H1 (cell line): Measurements from ENCODE around the gene PCDHAC1. TPM values are rescaled to one million over a fixed set of nuclear protein-coding genes. Genes with fewer than 3 reads are reported as not detected.
A peak's percentile ranks its signal among the peaks of the same experiment; 100 is the strongest.

ENCODE experiments used
- ASH2L ChIP-seq: fragments of 200-600, 300-600 bp; sonication (generic); IDR thresholded peaks from one replicate; pipeline ENCODE4 v1.7.1; 2017; ENCODE audit warnings: low read length
- CBX8 ChIP-seq: fragments of 300-800, 300-1000 bp; sonication (generic); IDR thresholded peaks from 2 replicates; pipeline ENCODE4 v1.7.1; 2016; ENCODE audit warnings: low read depth, low read length, borderline replicate concordance
- CREB1 ChIP-seq: IDR thresholded peaks from 2 replicates; pipeline ENCODE4 v1.6.1; 2012; ENCODE audit warnings: inconsistent platforms
- HDAC2 ChIP-seq, 2 experiments: fragments of 300-600 bp in 1 of 2; sonication (generic) in 1 of 2; IDR thresholded peaks; 2 replicates each; pipeline ENCODE4 v1.6.1; 2011 to 2012; ENCODE audit warnings: low read depth in 2 of 2, low read length in 2 of 2, mild to moderate bottlenecking in 2 of 2, moderate library complexity in 2 of 2, borderline replicate concordance in 1 of 2, inconsistent platforms in 1 of 2
- NRF1 ChIP-seq: IDR thresholded peaks from 2 replicates; pipeline ENCODE4 v1.6.1; 2011; ENCODE audit warnings: mild to moderate bottlenecking, low read depth, low read length, improper control_type of control experiment
- POU5F1 ChIP-seq: IDR thresholded peaks from 2 replicates; pipeline ENCODE4 v1.6.1; 2011; ENCODE audit warnings: low read depth, mild to moderate bottlenecking, low read length, moderate library complexity
- RAD21 ChIP-seq, 2 experiments: IDR thresholded peaks in 1 of 2; conservative IDR thresholded peaks in 1 of 2; 2 replicates each; pipeline ENCODE4 v1.6.1; 2011; ENCODE audit warnings: low read depth in 2 of 2, low read length in 2 of 2, improper control_type of control experiment in 1 of 2, inconsistent platforms in 1 of 2, mild to moderate bottlenecking in 1 of 2, moderate library complexity in 1 of 2
- RBBP5 ChIP-seq: IDR thresholded peaks from 2 replicates; pipeline ENCODE4 v1.7.1; 2012; ENCODE audit warnings: low read depth, mild to moderate bottlenecking, inconsistent platforms, low read length, moderate library complexity, borderline replicate concordance
- SAP30 ChIP-seq: fragments of 300-600 bp; sonication (generic); IDR thresholded peaks from 2 replicates; pipeline ENCODE4 v1.7.1; 2012; ENCODE audit warnings: low read length, moderate library complexity, mild to moderate bottlenecking, inconsistent platforms; ENCODE audit not compliant: insufficient read depth, insufficient replicate concordance
- SIN3A ChIP-seq, 2 experiments: IDR thresholded peaks in 1 of 2; conservative IDR thresholded peaks in 1 of 2; 2 replicates each; pipeline ENCODE4 v1.6.1; 2011 to 2012; ENCODE audit warnings: low read length in 2 of 2, improper control_type of control experiment in 1 of 2, low read depth in 1 of 2, mild to moderate bottlenecking in 1 of 2
- SRF ChIP-seq: IDR thresholded peaks from 2 replicates; pipeline ENCODE4 v1.6.1; 2011; ENCODE audit warnings: mild to moderate bottlenecking, low read depth, low read length, moderate library complexity
- SUZ12 ChIP-seq: fragments of 200-600 bp; sonication (generic); IDR thresholded peaks from 2 replicates; pipeline ENCODE4 v1.6.1; 2012; ENCODE audit warnings: mild to moderate bottlenecking, inconsistent platforms, low read length, moderate library complexity, mixed read lengths
- TBP ChIP-seq: IDR thresholded peaks from 2 replicates; pipeline ENCODE4 v1.6.1; 2011; ENCODE audit warnings: low read depth, low read length, improper control_type of control experiment
- polyA plus RNA-seq, 7 experiments: library from polyadenylated mRNA; depleted of rRNA in 3 of 7; stranded (reverse) in 5 of 7; unstranded in 2 of 7; fragments of >200 nt in 5 of 7; fragments of 200-250 nt in 2 of 7; gene quantifications; 1 replicate in 5 of 7; 2 replicates in 1 of 7; 4 replicates in 1 of 7; pipeline versions ENCODE4 v1.2.1 to v1.2.3, GENCODE V29; 2011 to 2013; ENCODE audit warnings: missing spikeins in 2 of 7, mixed read lengths in 2 of 7
- total RNA-seq: library from RNA; stranded (reverse); fragmentation: NEBNext Ultra II Directional; extraction: Animal tissue kit (Norgen Biotek cat#: 25700); gene quantifications from 2 replicates; pipeline ENCODE4 v1.2.1, GENCODE V29; 2021
- TF ChIP-seq, protein P1 (sequence below): IDR thresholded peaks from 2 replicates; pipeline ENCODE4 v1.6.1; 2011; ENCODE audit warnings: low read depth, mild to moderate bottlenecking, low read length; ENCODE audit not compliant: insufficient read depth
- TF ChIP-seq, protein P2 (sequence below): IDR thresholded peaks from 2 replicates; pipeline ENCODE4 v1.6.1; 2012; ENCODE audit warnings: inconsistent platforms
- TF ChIP-seq, protein P3 (sequence below), 3 experiments: IDR thresholded peaks; 1 replicate in 2 of 3; 2 replicates in 1 of 3; pipeline versions ENCODE4 v1.5.1 to v1.6.1; 2011; ENCODE audit warnings: low read length in 3 of 3, mild to moderate bottlenecking in 3 of 3, inconsistent platforms in 2 of 3, low read depth in 1 of 3, moderate library complexity in 1 of 3; ENCODE audit not compliant: insufficient read depth in 1 of 3; ENCODE audit errors: control extremely low read depth in 1 of 3
- TF ChIP-seq, protein P4 (sequence below): IDR thresholded peaks from 2 replicates; pipeline ENCODE4 v1.6.1; 2012; ENCODE audit warnings: low read length, inconsistent platforms

Gene PCDHAC1
- total and polyA plus RNA-seq, 2 of the 8 experiments (the other 6 are each of a cell fraction or from before 2014, with no cell fraction given): 2.2 to 4.5 TPM

DNA sequence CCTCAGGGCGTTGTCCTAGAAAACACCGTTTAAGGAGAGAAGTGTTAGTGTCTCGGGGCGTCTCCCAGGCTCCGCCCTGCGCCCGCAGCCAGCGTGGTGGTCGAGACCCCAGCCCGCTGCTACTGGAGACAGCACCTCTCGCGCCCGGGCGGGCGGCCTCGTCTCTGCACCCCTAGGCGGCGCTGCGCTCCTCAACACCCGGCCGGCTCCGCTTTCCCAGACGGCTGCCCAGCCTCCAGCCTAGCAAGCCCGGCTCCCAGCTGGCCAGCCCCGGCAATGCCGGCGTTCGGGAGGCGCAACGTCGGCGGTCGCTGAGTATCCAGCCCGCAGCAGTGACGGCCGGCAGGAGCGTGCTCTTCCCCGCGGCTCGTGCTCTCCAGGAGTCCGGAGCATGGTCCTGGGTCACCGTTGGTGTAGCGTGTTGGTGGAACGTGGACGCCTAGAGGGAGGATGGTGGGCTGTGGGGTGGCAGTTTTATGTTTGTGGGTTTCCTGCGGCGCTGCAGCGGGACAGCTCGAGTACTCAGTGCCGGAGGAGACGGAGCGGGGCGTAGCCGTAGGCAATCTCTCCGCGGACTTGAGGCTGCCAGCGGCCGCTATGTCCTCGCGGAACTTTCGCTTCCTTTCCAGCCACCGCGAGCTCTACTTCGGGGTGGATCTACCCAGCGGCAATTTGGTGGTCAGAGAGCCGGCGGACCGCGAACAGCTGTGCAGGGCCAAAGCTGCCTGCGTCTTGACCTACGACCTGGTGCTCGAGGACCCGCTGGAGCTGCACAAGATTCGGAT, 536 bp downstream of the PCDHAC1 start (continued):
- TF ChIP-seq SIN3A (conservative IDR thresholded peaks at IDR 0.05 in 1 of 2, IDR thresholded peaks at IDR 0.05 in 1 of 2; ENCODE audit: low read depth in 1 of 2, low read length in 2 of 2) (peak; percentile 73 to 81; a peak in 3 of 4 replicates), NRF1 (no peak), RBBP5 (peak; percentile 83; the same call in 1 of the 2 replicates), CREB1 (peak; percentile 51; the same call in 1 of the 2 replicates), SRF (no peak), POU5F1 (no peak), HDAC2 (IDR thresholded peaks at IDR 0.05; ENCODE audit: borderline replicate concordance in 1 of 2, low read depth in 2 of 2, low read length in 2 of 2) (no peak), SAP30 (no peak), RAD21 (IDR thresholded peaks at IDR 0.05 in 1 of 2, conservative IDR thresholded peaks at IDR 0.05 in 1 of 2; ENCODE audit: low read depth in 2 of 2, low read length in 2 of 2) (peak; percentile 80 to 89), SUZ12 (peak; percentile 25; the same call in 1 of the 2 replicates), TBP (peak; percentile 74), CBX8 (no peak), ASH2L (peak; percentile 71)
- TF ChIP-seq, protein P1, sequence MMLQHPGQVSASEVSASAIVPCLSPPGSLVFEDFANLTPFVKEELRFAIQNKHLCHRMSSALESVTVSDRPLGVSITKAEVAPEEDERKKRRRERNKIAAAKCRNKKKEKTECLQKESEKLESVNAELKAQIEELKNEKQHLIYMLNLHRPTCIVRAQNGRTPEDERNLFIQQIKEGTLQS: no peak
- TF ChIP-seq, protein P2, sequence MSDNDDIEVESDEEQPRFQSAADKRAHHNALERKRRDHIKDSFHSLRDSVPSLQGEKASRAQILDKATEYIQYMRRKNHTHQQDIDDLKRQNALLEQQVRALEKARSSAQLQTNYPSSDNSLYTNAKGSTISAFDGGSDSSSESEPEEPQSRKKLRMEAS: peak; percentile 84
- TF ChIP-seq, protein P3, sequence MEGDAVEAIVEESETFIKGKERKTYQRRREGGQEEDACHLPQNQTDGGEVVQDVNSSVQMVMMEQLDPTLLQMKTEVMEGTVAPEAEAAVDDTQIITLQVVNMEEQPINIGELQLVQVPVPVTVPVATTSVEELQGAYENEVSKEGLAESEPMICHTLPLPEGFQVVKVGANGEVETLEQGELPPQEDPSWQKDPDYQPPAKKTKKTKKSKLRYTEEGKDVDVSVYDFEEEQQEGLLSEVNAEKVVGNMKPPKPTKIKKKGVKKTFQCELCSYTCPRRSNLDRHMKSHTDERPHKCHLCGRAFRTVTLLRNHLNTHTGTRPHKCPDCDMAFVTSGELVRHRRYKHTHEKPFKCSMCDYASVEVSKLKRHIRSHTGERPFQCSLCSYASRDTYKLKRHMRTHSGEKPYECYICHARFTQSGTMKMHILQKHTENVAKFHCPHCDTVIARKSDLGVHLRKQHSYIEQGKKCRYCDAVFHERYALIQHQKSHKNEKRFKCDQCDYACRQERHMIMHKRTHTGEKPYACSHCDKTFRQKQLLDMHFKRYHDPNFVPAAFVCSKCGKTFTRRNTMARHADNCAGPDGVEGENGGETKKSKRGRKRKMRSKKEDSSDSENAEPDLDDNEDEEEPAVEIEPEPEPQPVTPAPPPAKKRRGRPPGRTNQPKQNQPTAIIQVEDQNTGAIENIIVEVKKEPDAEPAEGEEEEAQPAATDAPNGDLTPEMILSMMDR (IDR thresholded peaks at IDR 0.05; ENCODE audit: control extremely low read depth in 1 of 3, insufficient read depth in 1 of 3, low read depth in 1 of 3, low read length in 3 of 3): peak; percentile 84 to 98 (median 92)
- TF ChIP-seq, protein P4, sequence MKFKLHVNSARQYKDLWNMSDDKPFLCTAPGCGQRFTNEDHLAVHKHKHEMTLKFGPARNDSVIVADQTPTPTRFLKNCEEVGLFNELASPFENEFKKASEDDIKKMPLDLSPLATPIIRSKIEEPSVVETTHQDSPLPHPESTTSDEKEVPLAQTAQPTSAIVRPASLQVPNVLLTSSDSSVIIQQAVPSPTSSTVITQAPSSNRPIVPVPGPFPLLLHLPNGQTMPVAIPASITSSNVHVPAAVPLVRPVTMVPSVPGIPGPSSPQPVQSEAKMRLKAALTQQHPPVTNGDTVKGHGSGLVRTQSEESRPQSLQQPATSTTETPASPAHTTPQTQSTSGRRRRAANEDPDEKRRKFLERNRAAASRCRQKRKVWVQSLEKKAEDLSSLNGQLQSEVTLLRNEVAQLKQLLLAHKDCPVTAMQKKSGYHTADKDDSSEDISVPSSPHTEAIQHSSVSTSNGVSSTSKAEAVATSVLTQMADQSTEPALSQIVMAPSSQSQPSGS: no peak
